ENCODE data around the gene CDKN1A. TPM values are rescaled to one million over a fixed set of nuclear protein-coding genes. Genes with fewer than 3 reads are reported as not detected.

Gene CDKN1A
- total and polyA plus RNA-seq, 2 donors: 13.1 to 81.2 TPM

DNA sequence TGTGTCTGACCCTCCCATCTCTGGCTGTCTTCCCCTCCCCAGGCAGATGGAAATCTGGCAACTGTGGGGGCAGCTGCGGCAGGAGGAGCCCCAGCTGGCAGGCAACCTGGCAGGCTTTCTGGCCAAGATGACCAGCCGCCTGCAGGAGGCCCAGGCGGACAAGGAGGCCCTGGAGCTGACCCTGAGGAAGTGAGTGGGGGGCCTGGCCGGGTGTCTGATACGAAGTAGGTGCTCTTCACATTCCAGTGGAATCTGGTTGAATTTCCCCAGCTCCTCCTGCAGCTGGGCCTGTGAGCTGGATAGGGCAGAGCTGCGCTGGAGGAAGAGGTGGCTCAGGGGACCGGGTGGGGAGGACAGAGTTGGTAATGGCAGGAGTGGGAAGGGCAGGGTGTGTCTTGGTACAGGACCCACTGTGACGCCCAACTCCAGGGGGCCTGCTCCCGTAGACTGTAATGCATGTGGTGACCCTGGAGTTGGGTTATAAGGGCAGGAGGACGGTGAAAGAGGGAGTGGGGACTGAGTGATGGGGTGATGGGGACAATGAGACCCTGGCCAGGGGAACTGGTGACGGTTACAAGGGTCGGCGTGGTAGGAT, 38.8 kb downstream of the CDKN1A start:
- Histone ChIP-seq H3K36me3 (ENCODE audit: control insufficient read depth in 2 of 2, insufficient read depth in 2 of 2, low read length in 1 of 2) (no peaks in the 10 kb centered on the region), H3K4me1 (ENCODE audit: control insufficient read depth in 2 of 2, insufficient read depth in 2 of 2, low read length in 2 of 2) (peaks cover 0 to 7% of the 10 kb centered on the region in 2 donors), H3K27me3 (ENCODE audit: control insufficient read depth in 2 of 2, insufficient read depth in 1 of 2, low read length in 1 of 2) (no peaks in the 10 kb centered on the region), H3K27ac (ENCODE audit: low read depth in 1 of 2, low read length in 1 of 2) (no peak overlapping the region), H3K4me3 (ENCODE audit: low read length in 2 of 2) (no peak overlapping the region), H3K9me3 (ENCODE audit: control insufficient read depth in 2 of 2, insufficient read depth in 1 of 2, low read length in 1 of 2) (no peaks in the 10 kb centered on the region)
- WGBS: 80% methylated on average over 13 of the region's 13 CpGs
- no peak for DNase-seq (ENCODE audit: low read depth in 6 of 9, low spot score in 9 of 9)

DNA sequence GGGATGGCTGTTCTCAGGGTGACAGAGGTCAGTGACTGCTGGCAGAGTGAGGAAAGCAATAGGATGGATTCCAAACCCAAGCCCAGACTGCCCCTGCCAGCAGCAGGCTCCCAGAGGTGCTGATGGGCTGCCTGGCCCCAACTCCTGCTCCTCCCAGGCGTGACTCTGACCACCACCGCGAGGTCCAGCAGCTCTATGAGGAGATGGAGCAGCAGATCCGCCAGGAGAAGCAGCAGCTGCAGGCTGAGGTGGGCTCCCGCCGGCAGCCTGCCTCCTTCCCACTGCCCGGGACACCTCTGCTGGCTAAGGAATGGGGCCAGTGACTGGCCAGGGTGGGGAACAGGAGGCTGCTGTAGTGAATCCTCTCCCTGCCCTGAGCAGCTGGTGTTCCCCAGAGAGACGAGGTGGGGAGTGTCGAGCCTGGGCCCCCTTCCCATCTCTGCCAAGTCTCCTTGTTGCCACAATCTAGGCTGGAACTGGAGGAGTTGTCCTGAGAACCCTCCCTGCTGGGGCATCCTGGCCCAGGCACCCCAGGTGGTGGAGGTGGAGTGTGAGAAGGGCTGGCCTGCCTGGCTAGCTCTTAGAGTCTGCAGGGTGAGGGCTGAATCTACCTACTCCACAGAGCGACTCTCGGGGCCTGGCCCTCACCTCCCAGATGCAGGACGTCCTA, 39.5 kb downstream of the CDKN1A start:
- Histone ChIP-seq H3K36me3 (ENCODE audit: control insufficient read depth in 2 of 2, insufficient read depth in 2 of 2, low read length in 1 of 2) (no peaks in the 10 kb centered on the region), H3K4me1 (ENCODE audit: control insufficient read depth in 2 of 2, insufficient read depth in 2 of 2, low read length in 2 of 2) (peaks cover 0 to 7% of the 10 kb centered on the region in 2 donors), H3K4me3 (ENCODE audit: low read length in 2 of 2) (no peak overlapping the region), H3K27ac (ENCODE audit: low read depth in 1 of 2, low read length in 1 of 2) (no peak overlapping the region), H3K9me3 (ENCODE audit: control insufficient read depth in 2 of 2, insufficient read depth in 1 of 2, low read length in 1 of 2) (no peaks in the 10 kb centered on the region), H3K27me3 (ENCODE audit: control insufficient read depth in 2 of 2, insufficient read depth in 1 of 2, low read length in 1 of 2) (no peaks in the 10 kb centered on the region)
- DNase-seq (ENCODE audit: low read depth in 6 of 9, low spot score in 9 of 9): no peak
- WGBS: 90% methylated on average over 12 of the region's 12 CpGs

- Histone ChIP-seq H3K4me1 (ENCODE audit: control insufficient read depth in 2 of 2, insufficient read depth in 2 of 2, low read length in 2 of 2) (peaks cover 0 to 7% of the 10 kb centered on the region in 2 donors), H3K27me3 (ENCODE audit: control insufficient read depth in 2 of 2, insufficient read depth in 1 of 2, low read length in 1 of 2) (no peaks in the 10 kb centered on the region), H3K27ac (ENCODE audit: low read depth in 1 of 2, low read length in 1 of 2) (no peak overlapping the region), H3K36me3 (ENCODE audit: control insufficient read depth in 2 of 2, insufficient read depth in 2 of 2, low read length in 1 of 2) (no peaks in the 10 kb centered on the region), H3K4me3 (ENCODE audit: low read length in 2 of 2) (no peak overlapping the region), H3K9me3 (ENCODE audit: control insufficient read depth in 2 of 2, insufficient read depth in 1 of 2, low read length in 1 of 2) (no peaks in the 10 kb centered on the region)
- no peak for DNase-seq (ENCODE audit: low read depth in 6 of 9, low spot score in 9 of 9)
- whole genome bisulfite sequencing: 89% methylated on average over 5 of the region's 5 CpGs
Observed at GRCh38 chr6:36718560-36718959, 40.0 kb downstream of the CDKN1A start.

DNA sequence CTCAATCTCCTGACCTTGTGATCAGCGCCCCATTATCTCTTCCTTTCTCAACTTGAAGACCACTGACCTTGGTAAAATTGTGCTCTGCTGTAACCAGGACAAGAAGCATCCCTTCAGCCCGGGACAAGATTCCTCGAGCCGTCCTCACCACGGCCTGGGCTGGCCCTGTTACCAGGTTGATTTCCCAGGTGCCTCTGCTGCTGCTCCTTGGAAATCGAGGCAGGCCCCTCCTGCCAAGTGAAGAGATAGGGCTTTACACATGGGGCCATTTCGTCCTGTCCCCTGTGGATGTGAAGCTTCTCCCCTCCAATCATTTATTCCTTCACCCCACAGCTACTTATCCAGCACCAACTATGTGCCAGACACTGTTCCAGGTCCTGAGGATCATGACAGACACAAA, 40.6 kb downstream of the CDKN1A start:
- Histone ChIP-seq H3K36me3 (ENCODE audit: control insufficient read depth in 2 of 2, insufficient read depth in 2 of 2, low read length in 1 of 2) (no peaks in the 10 kb centered on the region), H3K4me1 (ENCODE audit: control insufficient read depth in 2 of 2, insufficient read depth in 2 of 2, low read length in 2 of 2) (peaks cover 0 to 7% of the 10 kb centered on the region in 2 donors), H3K27ac (ENCODE audit: low read depth in 1 of 2, low read length in 1 of 2) (no peak overlapping the region), H3K4me3 (ENCODE audit: low read length in 2 of 2) (no peak overlapping the region), H3K27me3 (ENCODE audit: control insufficient read depth in 2 of 2, insufficient read depth in 1 of 2, low read length in 1 of 2) (no peaks in the 10 kb centered on the region), H3K9me3 (ENCODE audit: control insufficient read depth in 2 of 2, insufficient read depth in 1 of 2, low read length in 1 of 2) (no peaks in the 10 kb centered on the region)
- WGBS: 96% methylated on average over 7 of the region's 7 CpGs
- no peak for DNase-seq (ENCODE audit: low read depth in 6 of 9, low spot score in 9 of 9)

DNA sequence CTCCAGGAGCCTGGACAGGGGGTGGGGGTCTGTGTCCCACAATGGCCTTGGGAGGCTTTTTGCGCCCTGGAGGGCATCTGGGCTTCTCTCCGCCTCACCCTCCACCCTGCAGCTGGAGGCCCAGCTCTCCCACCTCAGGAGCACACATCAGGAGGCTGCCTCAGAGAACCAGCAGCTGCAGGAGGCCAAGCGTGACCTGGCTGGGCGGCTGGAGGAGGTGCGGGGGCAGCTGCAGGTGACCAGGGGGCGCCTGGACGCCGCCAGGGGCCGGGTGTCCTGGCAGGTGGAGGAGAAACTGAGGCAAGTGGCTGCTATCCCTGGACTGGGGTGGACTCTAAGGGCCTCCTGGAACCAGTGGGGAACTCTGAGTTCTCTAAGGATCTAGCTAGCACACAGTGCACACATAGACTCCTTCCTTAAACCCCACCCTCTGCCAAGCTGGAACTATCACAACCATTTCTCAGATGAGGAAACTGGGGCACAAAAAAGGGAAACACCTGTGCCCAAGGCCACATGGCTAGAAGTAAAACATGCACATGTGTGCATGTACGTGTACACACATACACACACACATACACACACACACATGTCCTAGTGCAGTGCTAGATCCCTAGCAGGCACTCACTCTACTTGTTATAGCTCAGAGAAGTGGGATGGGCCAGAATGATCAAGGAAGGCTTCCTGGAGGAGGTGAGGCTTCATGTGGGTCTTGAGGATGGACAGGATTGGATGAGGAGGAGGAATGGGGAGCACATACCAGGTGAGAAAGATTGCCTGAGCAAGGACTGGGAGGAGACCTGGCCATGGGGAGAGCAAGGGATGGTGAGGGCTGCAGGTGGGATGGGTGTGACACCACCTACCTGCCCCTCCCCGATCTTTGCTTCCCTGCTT, 42.0 kb downstream of the CDKN1A start:
- no peak overlapping the region for H3K27ac ChIP-seq (ENCODE audit: low read depth in 1 of 2, low read length in 1 of 2)
- H3K27me3 ChIP-seq (ENCODE audit: control insufficient read depth in 2 of 2, insufficient read depth in 1 of 2, low read length in 1 of 2): no peaks in the 10 kb centered on the region
- no peaks in the 10 kb centered on the region for H3K36me3 ChIP-seq (ENCODE audit: control insufficient read depth in 2 of 2, insufficient read depth in 2 of 2, low read length in 1 of 2)
- H3K4me1 ChIP-seq (ENCODE audit: control insufficient read depth in 2 of 2, insufficient read depth in 2 of 2, low read length in 2 of 2): peaks cover 0 to 7% of the 10 kb centered on the region in 2 donors
- no peak for DNase-seq (ENCODE audit: low read depth in 6 of 9, low spot score in 9 of 9)
- no peak overlapping the region for H3K4me3 ChIP-seq (ENCODE audit: low read length in 2 of 2)
- H3K9me3 ChIP-seq (ENCODE audit: control insufficient read depth in 2 of 2, insufficient read depth in 1 of 2, low read length in 1 of 2): no peaks in the 10 kb centered on the region
- WGBS: 97% methylated on average over 11 of the region's 11 CpGs

DNA sequence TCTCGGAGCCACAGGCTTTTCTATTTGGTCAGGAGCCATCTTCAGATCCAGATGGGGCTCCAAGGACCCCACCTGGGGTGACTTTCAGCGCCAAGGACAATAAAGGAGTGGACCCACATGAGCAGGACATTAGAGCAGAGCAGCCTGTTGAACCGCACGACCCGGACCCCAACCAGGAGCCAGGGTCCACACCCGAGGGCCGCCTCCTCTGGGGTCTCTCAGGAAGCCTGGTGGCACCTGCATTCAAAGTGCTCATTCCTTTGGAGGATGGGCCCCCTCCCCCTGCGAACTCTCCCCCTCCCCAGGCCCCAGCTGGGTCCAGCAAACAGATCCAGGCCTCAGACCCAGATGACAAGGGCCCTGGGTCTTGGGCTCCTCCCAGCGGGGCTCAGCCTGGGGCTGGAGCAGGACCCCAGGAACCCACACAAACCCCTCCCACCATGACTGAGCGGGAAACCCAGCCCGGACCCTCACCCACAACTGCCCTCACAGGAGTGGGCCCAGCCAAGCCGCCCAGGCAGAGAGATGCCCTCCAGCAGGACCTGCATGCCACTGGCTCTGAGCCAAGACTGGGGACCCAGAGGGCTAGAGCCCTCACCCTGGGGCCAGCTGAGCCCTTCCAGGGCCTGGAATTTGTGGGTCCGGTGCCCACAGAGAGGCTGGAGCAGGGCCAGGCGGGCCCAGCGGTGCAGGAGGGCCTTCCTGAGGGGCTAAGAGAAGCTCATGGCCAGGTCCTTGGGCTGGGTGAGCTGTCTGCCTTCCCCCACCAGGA, 43.0 kb downstream of the CDKN1A start:
- H3K4me3 ChIP-seq (ENCODE audit: low read length in 2 of 2): no peak overlapping the region
- H3K4me1 ChIP-seq (ENCODE audit: control insufficient read depth in 2 of 2, insufficient read depth in 2 of 2, low read length in 2 of 2): peaks cover 0 to 7% of the 10 kb centered on the region in 2 donors
- H3K36me3 ChIP-seq (ENCODE audit: control insufficient read depth in 2 of 2, insufficient read depth in 2 of 2, low read length in 1 of 2): no peaks in the 10 kb centered on the region
- H3K27me3 ChIP-seq (ENCODE audit: control insufficient read depth in 2 of 2, insufficient read depth in 1 of 2, low read length in 1 of 2): no peaks in the 10 kb centered on the region
- H3K27ac ChIP-seq (ENCODE audit: low read depth in 1 of 2, low read length in 1 of 2): no peak overlapping the region
- 95% methylated on average over 15 of the region's 15 CpGs for WGBS
- DNase-seq (ENCODE audit: low read depth in 6 of 9, low spot score in 9 of 9): no peak
- no peaks in the 10 kb centered on the region for H3K9me3 ChIP-seq (ENCODE audit: control insufficient read depth in 2 of 2, insufficient read depth in 1 of 2, low read length in 1 of 2)

GRCh38 chr6:36722365-36722764, 43.9 kb downstream of the CDKN1A start:
- peaks cover 0 to 7% of the 10 kb centered on the region in 2 donors for H3K4me1 ChIP-seq (ENCODE audit: control insufficient read depth in 2 of 2, insufficient read depth in 2 of 2, low read length in 2 of 2)
- no peak for DNase-seq (ENCODE audit: low read depth in 6 of 9, low spot score in 9 of 9)
- no peaks in the 10 kb centered on the region for H3K9me3 ChIP-seq (ENCODE audit: control insufficient read depth in 2 of 2, insufficient read depth in 1 of 2, low read length in 1 of 2)
- H3K27me3 ChIP-seq (ENCODE audit: control insufficient read depth in 2 of 2, insufficient read depth in 1 of 2, low read length in 1 of 2): no peaks in the 10 kb centered on the region
- no peaks in the 10 kb centered on the region for H3K36me3 ChIP-seq (ENCODE audit: control insufficient read depth in 2 of 2, insufficient read depth in 2 of 2, low read length in 1 of 2)
- H3K27ac ChIP-seq (ENCODE audit: low read depth in 1 of 2, low read length in 1 of 2): no peak overlapping the region
- no peak overlapping the region for H3K4me3 ChIP-seq (ENCODE audit: low read length in 2 of 2)
- 96% methylated on average over 10 of the region's 10 CpGs for WGBS

GRCh38 chr6:36722879-36723278, 44.4 kb downstream of the CDKN1A start:
- H3K27ac ChIP-seq (ENCODE audit: low read depth in 1 of 2, low read length in 1 of 2): no peak overlapping the region
- DNase-seq (ENCODE audit: low read depth in 6 of 9, low spot score in 9 of 9): no peak
- H3K9me3 ChIP-seq (ENCODE audit: control insufficient read depth in 2 of 2, insufficient read depth in 1 of 2, low read length in 1 of 2): no peaks in the 10 kb centered on the region
- no peaks in the 10 kb centered on the region for H3K36me3 ChIP-seq (ENCODE audit: control insufficient read depth in 2 of 2, insufficient read depth in 2 of 2, low read length in 1 of 2)
- no peaks in the 10 kb centered on the region for H3K27me3 ChIP-seq (ENCODE audit: control insufficient read depth in 2 of 2, insufficient read depth in 1 of 2, low read length in 1 of 2)
- no peak overlapping the region for H3K4me3 ChIP-seq (ENCODE audit: low read length in 2 of 2)
- 97% methylated on average over 2 of the region's 2 CpGs for WGBS
- H3K4me1 ChIP-seq (ENCODE audit: control insufficient read depth in 2 of 2, insufficient read depth in 2 of 2, low read length in 2 of 2): peaks cover 0 to 7% of the 10 kb centered on the region in 2 donors

Data from thymus (tissue), 11 donors.